GM12878 (cell line): Measurements from ENCODE around the gene NELL1. TPM values are rescaled to one million over a fixed set of nuclear protein-coding genes. Genes with fewer than 3 reads are reported as not detected.

Experiments
- ATAC-seq: fragments of 200-7000 bp; cut with Tn5 transposase; 3 replicates; pipeline ENCODE4 v1.9.1; 2020; ENCODE audit warnings: mild to moderate bottlenecking, moderate library complexity
- BruUV-seq: library from RNA; stranded (reverse); fragments of 400-500 nt; replicated peaks from 2 replicates; lab custom pipeline; 2021; lab: Mats Ljungman, UMichigan
- CTCF ChIA-PET: fragments of 300-600 bp; sonication (Branson Sonifier 250); formaldehyde crosslinking; extraction: SDS; loops from one replicate; lab custom pipeline; 2021; ENCODE audit warnings: inconsistent platforms; lab: Yijun Ruan, JAX
- POLR2A ChIA-PET: fragments of 350-600 bp; formaldehyde crosslinking; extraction: SDS; loops from one replicate; lab custom pipeline; 2021; ENCODE audit warnings: inconsistent platforms; lab: Charles Lee
- RAD21 ChIA-PET: fragments of 300-600 bp; sonication (Branson Sonifier 250); formaldehyde crosslinking; loops from one replicate; lab custom pipeline; 2023; ENCODE audit warnings: antibody characterized with exemption; ENCODE audit not compliant: unreplicated experiment; lab: Charles Lee
- SMC1A ChIA-PET: fragments of 300-600 bp; sonication (Branson Sonifier 250); formaldehyde crosslinking; loops from one replicate; lab custom pipeline; 2023; ENCODE audit not compliant: unreplicated experiment, uncharacterized antibody; lab: Charles Lee
- DNase-seq: peaks from one replicate; pipeline ENCODE4 v3.0.0-alpha.2; 2011; ENCODE audit warnings: low read depth, low spot score
- FAIRE-seq: peaks from 3 replicates; lab custom pipeline; 2011; peaks lifted over from hg19 to GRCh38; lab: Jason Lieb, UNC
- H2AFZ ChIP-seq: 2 replicates; pipeline ENCODE4 v1.6.0; 2011; ENCODE audit warnings: low read depth, low read length, control low read depth; ENCODE audit not compliant: control insufficient read depth
- H3K27ac ChIP-seq: 2 replicates; pipeline ENCODE4 v1.5.1; 2011; ENCODE audit warnings: control low read depth; ENCODE audit not compliant: control insufficient read depth, insufficient read depth
- H3K27me3 ChIP-seq, 2 experiments: replicated peaks in 1 of 2; 2 replicates each; pipeline versions ENCODE4 v1.6.0 to v1.6.1; 2011; ENCODE audit warnings: low read length in 1 of 2; ENCODE audit not compliant: control insufficient read depth in 2 of 2, insufficient read depth in 2 of 2
- H3K36me3 ChIP-seq, 2 experiments: 2 replicates each; pipeline ENCODE4 v1.5.1; 2011; ENCODE audit warnings: low read length in 1 of 2; ENCODE audit not compliant: control insufficient read depth in 2 of 2, insufficient read depth in 2 of 2
- H3K4me1 ChIP-seq: 2 replicates; pipeline ENCODE4 v1.6.1; 2011; ENCODE audit warnings: mild to moderate bottlenecking, low read length, moderate library complexity, mixed read lengths; ENCODE audit not compliant: control insufficient read depth, insufficient read depth
- H3K4me2 ChIP-seq: 2 replicates; pipeline ENCODE4 v1.6.0; 2011; ENCODE audit warnings: control low read depth; ENCODE audit not compliant: control insufficient read depth, insufficient read depth
- H3K4me3 ChIP-seq: fragments of 200-600 bp; sonication (generic); 2 replicates; pipeline ENCODE4 v1.5.1; 2016
- H3K79me2 ChIP-seq: 2 replicates; pipeline ENCODE4 v1.6.0; 2011; ENCODE audit warnings: low read length; ENCODE audit not compliant: control insufficient read depth, insufficient read depth
- H3K9ac ChIP-seq: 2 replicates; pipeline ENCODE4 v1.8.0; 2011; ENCODE audit warnings: low read length, control low read depth, mixed read lengths; ENCODE audit not compliant: control insufficient read depth, insufficient read depth
- H3K9me3 ChIP-seq: replicated peaks from 3 replicates; pipeline ENCODE4 v1.5.1; 2011; ENCODE audit warnings: mild to moderate bottlenecking, low read length; ENCODE audit not compliant: control insufficient read depth, insufficient read depth
- H4K20me1 ChIP-seq: 2 replicates; pipeline ENCODE4 v1.6.0; 2011; ENCODE audit not compliant: control insufficient read depth, insufficient read depth
- BRCA1 ChIP-seq: IDR thresholded peaks from 2 replicates; pipeline ENCODE4 v1.6.1; 2011; ENCODE audit warnings: low read depth, low read length, improper control_type of control experiment
- CBX3 ChIP-seq: fragments of 200-600 bp; sonication (generic); IDR thresholded peaks from 2 replicates; pipeline ENCODE4 v1.6.1; 2016; ENCODE audit warnings: low read depth, borderline replicate concordance
- EED ChIP-seq: sonication (generic); IDR thresholded peaks from 2 replicates; pipeline ENCODE4 v1.6.1; 2016; ENCODE audit warnings: antibody characterized with exemption, low read depth
- FOS ChIP-seq: IDR thresholded peaks from 3 replicates; pipeline ENCODE4 v1.6.1; 2011; ENCODE audit warnings: borderline replicate concordance; ENCODE audit not compliant: insufficient read length; ENCODE audit errors: extremely low read depth
- KLF5 ChIP-seq: fragments of 450-650 bp; IDR thresholded peaks from 2 replicates; pipeline ENCODE4 v1.6.1; 2014; ENCODE audit warnings: mild to moderate bottlenecking; ENCODE audit not compliant: partially characterized antibody
- MYC ChIP-seq: IDR thresholded peaks from 2 replicates; pipeline ENCODE4 v1.6.1; 2011; ENCODE audit warnings: mild to moderate bottlenecking, low read length, moderate library complexity, inconsistent platforms; ENCODE audit not compliant: insufficient read depth, insufficient replicate concordance, insufficient read length, severe bottlenecking
- NFIC ChIP-seq: IDR thresholded peaks from 2 replicates; pipeline ENCODE4 v1.6.1; 2012; ENCODE audit warnings: low read depth, mild to moderate bottlenecking, inconsistent platforms, low read length, moderate library complexity
- NR2F1 ChIP-seq: fragments of 450-650 bp; conservative IDR thresholded peaks from 2 replicates; pipeline ENCODE4 v1.6.1; 2017; ENCODE audit warnings: mild to moderate bottlenecking
- PRDM15 ChIP-seq: fragments of 450-650 bp; formaldehyde crosslinking; IDR thresholded peaks from 2 replicates; pipeline ENCODE4 v1.4.0; 2020; ENCODE audit warnings: mild to moderate bottlenecking, moderate library complexity
- SMC3 ChIP-seq: IDR thresholded peaks from 2 replicates; pipeline ENCODE4 v1.6.1; 2011; ENCODE audit warnings: low read length, improper control_type of control experiment, borderline replicate concordance
- STAT3 ChIP-seq: IDR thresholded peaks from 2 replicates; pipeline ENCODE4 v1.6.1; 2011; ENCODE audit warnings: low read depth, low read length, improper control_type of control experiment
- WGBS: methylation state at CpG from one replicate; pipeline ENCODE4 v1.1.6; 2016; ENCODE audit warnings: low lambda C conversion rate; ENCODE audit not compliant: insufficient replicate concordance, insufficient coverage; ENCODE audit errors: missing lambda C conversion rate; 5-methylcytosine and 5-hydroxymethylcytosine counted together
- in situ Hi-C: fragments of 300-500 bp; cut with MboI; formaldehyde crosslinking; loops from 9 replicates; pipeline ENCODE4 v1.14.3; 2018; ENCODE audit warnings: mixed read lengths
- intact Hi-C: fragments of 100-400 bp; cut with micrococcal nuclease; formaldehyde crosslinking; loops from one replicate; pipeline ENCODE4 v1.14.2; 2022; ENCODE audit not compliant: unreplicated experiment
- polyA plus RNA-seq, 11 experiments: library from polyadenylated mRNA; depleted of rRNA in 4 of 11; unstranded in 6 of 11; stranded (reverse) in 5 of 11; fragments of >200 nt; fragmentation: Nextera tagmentation in 4 of 11; fragmentation: Illumina TruSeq in 1 of 11; extraction: Ambion mirVana in 4 of 11; extraction: Trizol in 1 of 11; gene quantifications; 1 replicate in 1 of 11; 2 replicates in 10 of 11; pipeline versions ENCODE4 v1.2.1 to v1.2.3, GENCODE V29; 2011 to 2016; ENCODE audit warnings: inconsistent platforms in 2 of 11, missing spikeins in 2 of 11, low read depth in 1 of 11
- total RNA-seq, 4 experiments: library from RNA; depleted of rRNA in 3 of 4; stranded (reverse); fragments of >200 nt in 3 of 4; fragmentation: Illumina TruSeq in 1 of 4; extraction: Trizol in 1 of 4; gene quantifications; 2 replicates each; pipeline versions ENCODE4 v1.2.1 to v1.2.3, GENCODE V29; 2013 to 2021

NELL1 gene
- total and polyA plus RNA-seq, 10 of the 15 experiments (the other 5 are each of a cell fraction or from before 2014, with no cell fraction given), result 0.02 to 0.12 TPM; not detected in 8

- FAIRE-seq, result no peak
- intact Hi-C loops (loop anchor here (5.0 kb wide), 1 partner anchor 544 kb away; no protein-coding TSS in a partner anchor), in situ Hi-C loops (no loop called here)
- no peak for DNase-seq
- H3K79me2 ChIP-seq, result no peaks in the 10 kb centered on the region
- H3K4me1 ChIP-seq, result no peaks in the 10 kb centered on the region
- peaks cover 10 to 13% of the 10 kb centered on the region in 2 experiments for H3K27me3 ChIP-seq
- H3K4me3 ChIP-seq, result no peak overlapping the region
- CTCF ChIA-PET, result interaction anchor here (5.1 kb wide), 1 partner anchor 21 kb away, joined by 46 read pairs; no protein-coding TSS in a partner anchor
- TF ChIP-seq EED (no peak), KLF5 (no peak), NR2F1 (no peak), PRDM15 (CRISPR knock-in tag) (no peak), SMC3 (no peak), MYC (no peak), FOS (no peak), NFIC (no peak), STAT3 (no peak), CBX3 (no peak), BRCA1 (no peak)
- no peaks in the 10 kb centered on the region for H3K36me3 ChIP-seq
- H3K4me2 ChIP-seq, result no peak overlapping the region
- no TSS peak for BruUV-seq
- no peaks in the 10 kb centered on the region for H4K20me1 ChIP-seq
- no peak overlapping the region for H2AFZ ChIP-seq
- 12% methylated on average over 21 of the region's 21 CpGs for WGBS
- H3K27ac ChIP-seq, result no peak overlapping the region
- SMC1A ChIA-PET, result interaction anchor here (0.9 kb wide), 1 partner anchor 27 kb away, joined by 4 read pairs; no protein-coding TSS in a partner anchor
- RAD21 ChIA-PET, result no interaction called here
- no peak for ATAC-seq
- no peak overlapping the region for H3K9ac ChIP-seq
- no peaks in the 10 kb centered on the region for H3K9me3 ChIP-seq
- POLR2A ChIA-PET, result no interaction called here
These were observed 1.6 kb downstream of the NELL1 start for GRCh38 chr11:20670932-20671403.
